GM18907 (cell line): ENCODE data around the gene SSX5.
"Not testable (repeated sequence)": the region's sequence is repeated elsewhere in the genome, so short reads cannot be mapped to it uniquely, and the experiment has no call there.

Source experiments
- ATAC-seq: cut with Tn5 transposase; IDR thresholded peaks from one replicate; pipeline ENCODE4 v1.9.1; 2021; ENCODE audit warnings: mild to moderate bottlenecking, moderate library complexity; ENCODE audit not compliant: unreplicated experiment

SSX5 gene, protein sequence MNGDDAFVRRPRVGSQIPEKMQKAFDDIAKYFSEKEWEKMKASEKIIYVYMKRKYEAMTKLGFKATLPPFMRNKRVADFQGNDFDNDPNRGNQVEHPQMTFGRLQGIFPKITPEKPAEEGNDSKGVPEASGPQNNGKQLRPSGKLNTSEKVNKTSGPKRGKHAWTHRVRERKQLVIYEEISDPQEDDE

DNA sequence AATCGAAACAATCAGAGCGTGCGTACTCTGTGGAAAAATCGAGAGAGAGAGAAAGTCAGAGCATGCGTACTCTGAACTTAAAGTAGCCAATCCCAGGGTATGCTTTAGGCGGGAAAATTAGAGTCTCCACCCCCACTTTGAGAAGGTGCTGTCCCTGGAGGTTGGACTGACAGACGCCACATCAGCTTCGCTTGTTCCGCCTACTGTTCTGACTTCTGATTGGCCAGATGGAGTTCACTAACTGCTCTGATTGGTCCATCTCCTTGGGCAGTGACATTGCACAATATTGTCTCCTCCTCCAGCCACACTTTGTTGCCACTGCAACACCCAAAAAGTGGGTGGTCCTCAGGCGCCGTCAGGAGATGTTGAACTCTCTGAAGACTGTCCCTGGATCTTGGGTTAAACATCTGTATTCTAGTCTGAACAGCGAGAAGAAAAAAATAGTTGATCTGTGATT, at the start of gene SSX5:
SSX5 (minus strand) TSS at position 51 of the 457 bp plus-strand sequence. CDS start 1,437 bp downstream, outside the sequence.
- no peak for ATAC-seq

DNA sequence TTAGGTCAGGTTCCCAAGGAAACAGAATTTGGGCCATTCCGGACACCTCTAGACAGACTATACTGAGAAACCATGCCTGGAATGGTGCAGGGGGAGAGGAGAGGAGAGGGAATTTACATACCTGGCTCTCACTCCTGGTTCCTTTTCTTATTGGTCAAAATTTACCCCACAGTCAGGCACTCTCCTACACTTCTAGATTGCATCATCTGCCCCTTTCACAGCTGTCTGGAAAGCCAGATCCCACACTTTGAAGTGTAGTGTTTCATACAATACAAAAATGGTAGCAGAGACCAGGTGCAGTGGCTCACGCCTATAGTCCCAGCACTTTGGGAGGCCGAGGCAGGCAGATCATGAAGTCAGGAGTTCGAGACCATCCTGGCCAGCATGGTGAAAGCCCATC, 27.6 kb upstream of the SSX5 start:
- not testable (repeated sequence) for ATAC-seq

DNA sequence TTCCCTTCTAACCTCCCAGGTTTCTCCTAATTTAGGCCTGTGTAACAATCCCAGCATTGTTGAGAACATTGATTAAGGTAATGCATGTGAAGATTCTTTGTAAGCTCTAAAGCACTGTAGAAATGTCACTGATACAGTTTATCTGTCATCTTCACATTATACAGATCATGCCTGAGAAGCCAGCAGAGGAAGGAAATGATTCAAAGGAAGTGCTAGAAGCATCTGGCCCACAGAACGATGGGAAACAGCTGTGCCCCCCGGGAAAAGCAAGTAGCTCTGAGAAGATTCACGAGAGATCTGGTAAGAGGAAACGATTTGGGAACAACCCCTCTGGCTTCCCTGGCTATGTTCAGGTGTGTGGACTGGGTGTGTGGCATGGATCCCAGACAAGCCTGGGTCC, 17.7 kb upstream of the SSX5 start:
- not testable (repeated sequence) for ATAC-seq

DNA sequence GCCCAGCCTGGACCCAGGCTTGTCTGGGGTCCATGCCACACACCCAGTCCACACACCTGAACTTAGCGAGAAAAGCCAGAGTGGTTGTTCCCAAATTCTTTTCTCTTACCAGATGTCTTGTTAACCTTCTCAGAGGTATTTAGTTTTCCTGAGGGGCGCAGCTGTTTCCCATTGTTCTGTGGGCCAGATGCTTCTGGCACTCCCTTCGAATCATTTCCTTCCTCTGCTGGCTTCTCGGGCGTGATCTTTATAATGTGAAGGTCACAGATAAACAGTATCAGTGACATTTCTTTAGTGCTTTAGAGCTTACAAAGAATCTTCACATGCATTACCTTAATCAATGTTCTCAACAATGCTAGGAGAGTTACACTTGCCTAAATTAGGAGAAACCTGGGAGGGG, 6.6 kb downstream of the SSX5 start:
- ATAC-seq = not testable (repeated sequence)

DNA sequence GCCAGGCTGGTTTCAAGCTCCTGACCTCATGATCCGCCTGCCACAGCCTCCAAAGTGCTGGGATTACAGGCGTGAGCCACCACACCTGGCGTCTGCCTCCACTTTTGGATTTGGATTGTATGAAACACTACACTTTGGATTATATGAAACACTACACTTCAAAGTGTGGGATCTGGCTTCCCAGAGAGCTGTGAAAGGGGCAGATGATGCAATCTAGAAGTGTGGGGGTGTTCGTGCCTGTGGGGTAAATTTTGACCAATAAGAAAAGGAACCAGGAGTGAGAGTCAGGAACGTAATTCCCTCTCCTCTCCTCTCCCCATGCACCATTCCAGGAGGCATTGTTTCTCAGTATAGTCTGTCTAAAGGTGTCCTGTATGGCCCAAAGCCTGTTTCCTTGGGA, 14.7 kb downstream of the SSX5 start:
- ATAC-seq = not testable (repeated sequence)

DNA sequence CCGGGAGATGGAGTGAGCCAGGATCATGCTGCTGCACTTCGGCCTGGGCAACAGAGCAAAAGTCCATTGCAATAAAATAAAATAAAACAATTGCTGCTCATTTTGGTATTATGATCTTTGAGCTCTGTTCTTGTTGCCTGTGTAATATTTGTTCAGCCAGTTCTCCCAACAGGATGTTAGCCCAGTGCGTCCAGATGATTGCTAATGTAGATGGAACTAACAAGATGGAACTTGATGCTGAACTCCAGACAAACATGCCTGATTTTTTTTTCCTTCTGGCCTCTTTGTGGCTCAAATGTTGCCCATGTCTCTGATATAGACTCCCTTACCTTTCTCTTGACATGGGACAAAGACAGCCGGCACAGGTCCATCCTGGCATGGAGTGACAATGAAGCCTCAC, 15.8 kb downstream of the SSX5 start:
- no peak for ATAC-seq

DNA sequence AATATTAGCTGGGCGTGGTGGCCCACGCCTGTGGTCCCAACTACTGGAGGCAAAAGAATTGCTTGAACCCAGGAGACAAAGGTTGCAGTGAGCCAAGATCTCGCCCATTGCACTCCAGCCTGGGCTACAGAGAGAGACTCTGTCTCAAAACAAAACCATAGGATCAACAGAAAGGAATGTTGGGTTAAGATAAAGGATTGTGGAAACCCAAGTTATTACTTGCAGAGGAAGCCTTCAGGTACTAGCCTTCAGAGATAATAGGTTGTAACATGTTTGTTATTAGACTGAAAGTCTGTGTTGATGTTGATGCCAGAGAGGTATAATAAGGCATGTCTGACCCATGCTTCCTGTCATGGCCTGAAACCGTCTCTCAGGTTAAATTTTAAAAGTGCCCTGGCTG, 16.9 kb downstream of the SSX5 start:
- ATAC-seq = no peak

DNA sequence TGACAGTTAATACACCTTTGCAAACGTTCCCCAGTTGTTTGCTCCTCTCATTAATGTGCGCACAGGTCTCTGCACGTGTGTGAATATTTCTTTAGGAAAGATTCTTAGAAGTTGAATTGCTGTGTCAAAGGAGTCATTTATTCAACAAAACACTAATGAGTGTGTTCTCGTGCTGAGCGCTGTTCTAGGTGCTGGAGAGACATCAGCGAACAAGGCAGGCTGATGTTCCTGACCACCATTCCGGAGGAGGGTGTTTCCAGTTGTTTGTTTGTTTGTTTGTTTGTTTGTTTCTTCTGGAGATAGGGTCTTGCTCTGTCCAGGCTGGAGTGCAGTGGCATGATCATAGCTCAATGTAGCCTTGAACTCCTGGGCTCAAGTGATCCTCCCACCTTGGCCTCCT, 30.3 kb downstream of the SSX5 start:
- ATAC-seq = not testable (repeated sequence)

DNA sequence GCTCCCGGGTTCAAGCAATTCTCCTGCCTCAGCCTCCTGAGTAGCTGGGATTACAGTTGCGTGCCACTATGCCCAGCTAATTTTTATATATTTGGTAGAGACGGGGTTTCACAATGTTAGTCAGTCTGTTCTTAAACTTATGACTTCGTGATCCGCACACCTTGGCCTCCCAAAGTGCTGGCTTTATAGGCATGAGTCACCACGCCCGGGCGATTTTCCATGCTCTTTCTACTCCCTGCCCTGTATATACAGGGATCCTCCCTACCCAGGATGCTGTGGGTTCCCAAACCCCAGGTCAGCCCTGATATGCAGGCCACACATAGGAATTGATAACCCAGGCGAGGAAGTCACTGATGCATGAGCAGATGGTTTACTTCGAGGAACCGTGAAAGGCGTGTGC, 31.4 kb downstream of the SSX5 start:
- ATAC-seq = no peak

DNA sequence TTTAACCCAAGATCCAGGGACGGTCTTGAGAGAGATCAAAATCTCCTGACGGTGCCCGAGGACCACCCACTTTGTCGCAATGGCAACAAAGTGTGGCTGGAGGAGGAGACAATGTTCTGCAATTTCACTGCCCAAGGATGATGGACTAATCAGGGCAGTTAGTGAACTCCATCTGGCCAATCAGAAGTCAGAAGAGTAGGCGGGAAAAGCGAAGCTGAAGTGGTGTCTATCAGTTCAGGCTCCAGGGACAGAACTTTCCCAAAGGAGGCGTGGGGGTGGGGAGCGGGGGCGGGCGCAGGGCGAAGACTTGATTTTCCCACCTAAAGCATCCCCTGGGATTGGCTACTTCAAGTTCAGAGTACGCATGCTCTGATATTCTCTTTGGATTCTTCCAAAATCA, 40.6 kb downstream of the SSX5 start:
- ATAC-seq = no peak

DNA sequence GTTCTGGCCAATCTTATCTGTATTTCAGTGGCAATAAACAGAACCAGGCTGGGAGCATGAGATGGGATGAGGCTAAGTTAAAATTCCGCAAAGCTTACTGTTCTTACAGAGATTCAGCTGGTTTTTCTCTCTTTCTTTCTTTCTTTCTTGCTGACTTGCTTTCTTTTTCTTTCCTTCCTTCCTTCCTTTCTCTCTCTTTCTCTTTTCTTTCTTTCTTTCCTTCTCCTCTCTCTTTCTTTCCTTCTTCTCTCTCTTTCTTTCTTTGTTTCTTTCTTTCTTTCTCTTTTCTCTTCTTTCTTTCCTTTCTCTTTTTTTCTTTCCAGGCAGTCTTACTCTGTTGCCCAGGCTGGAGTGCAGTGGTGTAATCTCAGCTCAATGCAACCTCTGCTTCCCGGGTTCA, 41.8 kb downstream of the SSX5 start:
- no peak for ATAC-seq

DNA sequence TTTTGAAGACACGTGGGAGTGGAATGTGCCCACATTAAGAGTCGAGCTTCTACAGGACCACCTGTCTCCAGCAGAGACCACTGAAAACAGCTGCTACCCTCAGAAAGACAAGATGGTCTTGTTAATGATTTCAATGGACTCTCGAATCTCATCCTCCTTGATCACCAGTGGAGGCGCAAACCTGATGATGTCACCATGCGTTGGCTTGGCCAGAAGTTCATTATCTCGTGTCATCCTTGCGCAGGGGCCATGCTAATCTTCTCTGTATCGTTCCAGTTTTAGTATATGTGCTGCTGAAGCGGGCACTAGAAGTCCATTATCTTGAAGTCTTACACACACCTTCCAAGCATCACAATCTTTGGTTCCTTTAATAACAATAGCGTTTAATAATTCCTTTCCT, 42.8 kb downstream of the SSX5 start:
- no peak for ATAC-seq

DNA sequence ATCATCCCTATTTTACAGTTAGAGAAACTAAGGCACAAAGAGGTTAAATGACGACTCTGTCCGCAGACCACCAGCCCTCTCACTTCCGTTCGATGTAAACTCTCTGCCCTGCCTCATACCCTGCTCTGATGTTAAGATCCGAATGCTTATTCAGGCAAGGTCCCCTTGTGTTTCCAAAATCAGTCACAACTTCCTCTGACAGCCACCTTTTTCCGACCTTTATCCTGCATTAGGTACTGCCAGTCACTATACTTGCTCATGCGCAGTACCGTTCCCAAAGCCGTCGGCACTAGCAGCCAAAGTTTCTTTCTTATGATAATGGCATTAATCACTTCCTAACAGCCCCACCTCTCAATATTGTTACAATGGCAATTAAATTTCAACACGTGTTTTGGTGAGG, 53.9 kb downstream of the SSX5 start:
- ATAC-seq = not testable (repeated sequence)

DNA sequence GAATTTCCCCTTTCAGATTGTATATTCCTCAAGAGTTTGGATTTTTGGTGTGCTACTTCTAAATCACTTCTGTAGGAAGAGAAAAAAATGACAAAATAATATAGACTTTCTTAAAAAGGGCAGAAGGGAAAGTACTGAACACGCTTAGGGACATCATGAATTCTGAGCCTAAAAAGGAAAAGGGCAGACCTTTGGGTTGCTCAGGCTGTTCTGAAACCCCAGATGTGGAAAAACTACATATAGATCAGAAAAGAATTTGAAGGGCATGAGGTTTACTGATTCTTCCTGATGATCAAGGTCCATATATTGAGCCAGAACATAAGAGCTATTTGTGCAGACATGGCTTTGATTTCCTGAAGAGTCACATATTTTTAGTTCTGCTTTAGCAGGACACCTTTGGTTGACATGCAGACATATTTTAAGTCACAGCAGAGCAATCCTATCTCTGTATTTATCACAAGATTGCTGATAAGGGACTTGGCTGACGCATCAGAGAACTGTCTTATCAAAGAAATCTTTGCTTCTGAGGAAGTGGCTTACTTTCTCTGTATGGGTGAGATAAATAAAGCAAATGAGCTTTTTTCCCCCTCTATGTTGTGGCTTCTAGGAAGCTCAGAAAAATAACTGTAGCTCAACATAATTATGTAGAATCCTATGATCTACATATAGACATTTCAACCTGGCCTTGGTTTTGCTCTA, 54.6 kb downstream of the SSX5 start:
- ATAC-seq = not testable (repeated sequence)

DNA sequence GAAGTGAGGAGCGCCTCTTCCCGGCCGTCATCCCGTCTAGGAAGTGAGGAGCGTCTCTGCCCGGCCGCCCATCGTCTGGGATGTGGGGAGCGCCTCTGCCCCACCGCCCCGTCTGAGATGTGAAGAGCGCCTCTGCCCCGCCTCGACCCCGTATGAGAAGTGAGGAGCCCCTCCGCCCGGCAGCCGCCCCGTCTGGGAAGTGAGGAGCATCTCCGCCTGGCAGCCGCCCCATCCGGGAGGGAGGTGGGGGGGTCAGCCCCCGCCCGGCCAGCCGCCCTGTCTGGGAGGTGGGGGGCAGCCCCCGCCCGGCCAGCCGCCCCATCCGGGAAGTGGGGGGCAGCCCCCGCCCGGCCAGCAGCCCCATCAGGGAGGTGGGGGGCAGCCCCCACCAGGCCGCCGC, 57.5 kb downstream of the SSX5 start:
- not testable (repeated sequence) for ATAC-seq
